NCI-H2081 (cell line): ENCODE data around the gene HLA-DRA.
"Not testable (repeated sequence)": the region's sequence is repeated elsewhere in the genome, so short reads cannot be mapped to it uniquely, and the experiment has no call there.

Experiments
- DNase-seq, 2 experiments: peaks; one replicate each; lab custom pipeline; 2025; lab: John Stamatoyannopoulos, UW

HLA-DRA gene

GRCh38 chr6:32431142-32431541 lies 8.5 kb upstream of the HLA-DRA start:
- no peak for DNase-seq

- DNase-seq: no peak
Measured at GRCh38 chr6:32432050-32432450, 7.6 kb upstream of the HLA-DRA start.

- DNase-seq: not testable (repeated sequence)
Measured at GRCh38 chr6:32433950-32434349, 5.7 kb upstream of the HLA-DRA start.

- no peak for DNase-seq
Measured at GRCh38 chr6:32436186-32436585, 3.5 kb upstream of the HLA-DRA start.

GRCh38 chr6:32436995-32437836 lies 2.5 kb upstream of the HLA-DRA start:
- no peak for DNase-seq

- DNase-seq: no peak
Measured at GRCh38 chr6:32439139-32439538, 548 bp upstream of the HLA-DRA start.

GRCh38 chr6:32442243-32442667 lies 2.6 kb downstream of the HLA-DRA start:
- DNase-seq: no peak

- DNase-seq: no peak
Measured at GRCh38 chr6:32442977-32443552, 3.4 kb downstream of the HLA-DRA start.

- DNase-seq: no peak
Measured at GRCh38 chr6:32444433-32444832, 4.7 kb downstream of the HLA-DRA start.

- no peak for DNase-seq
Measured at GRCh38 chr6:32445321-32445854, 5.7 kb downstream of the HLA-DRA start.

GRCh38 chr6:32447932-32448331 lies 8.2 kb downstream of the HLA-DRA start:
- no peak for DNase-seq

- DNase-seq: no peak
Measured at GRCh38 chr6:32449088-32449736, 9.5 kb downstream of the HLA-DRA start.

GRCh38 chr6:32457054-32457453 lies 17.4 kb downstream of the HLA-DRA start:
- no peak for DNase-seq

GRCh38 chr6:32459781-32460424 lies 20.2 kb downstream of the HLA-DRA start:
- no peak for DNase-seq

GRCh38 chr6:32460528-32460927 lies 20.8 kb downstream of the HLA-DRA start:
- no peak for DNase-seq

GRCh38 chr6:32461493-32461892 lies 21.8 kb downstream of the HLA-DRA start:
- DNase-seq: no peak

GRCh38 chr6:32462609-32463008 lies 22.9 kb downstream of the HLA-DRA start:
- DNase-seq: no peak

- not testable (repeated sequence) for DNase-seq
Measured at GRCh38 chr6:32467743-32468503, 28.2 kb downstream of the HLA-DRA start.

- no peak for DNase-seq
Measured at GRCh38 chr6:32472781-32473375, 33.2 kb downstream of the HLA-DRA start.

GRCh38 chr6:32473376-32474348 lies 34.0 kb downstream of the HLA-DRA start:
- DNase-seq: not testable (repeated sequence)
